Testis (tissue), 3 donors: ENCODE data around the gene ARID3A. TPM values are rescaled to one million over a fixed set of nuclear protein-coding genes. Genes with fewer than 3 reads are reported as not detected.
A peak's percentile ranks its signal among the peaks of the same experiment; 100 is the strongest.

ENCODE experiments used
- DNase-seq: peaks from one replicate; pipeline ENCODE4 v3.0.0-alpha.2; 2019
- H3K27ac ChIP-seq, 2 donors: fragments of 200-600 bp; sonication (generic); one replicate each; pipeline ENCODE4 v1.5.1; 2019
- H3K27me3 ChIP-seq: fragments of 200-600 bp; sonication (generic); one replicate; pipeline ENCODE4 v1.5.1; 2019
- H3K36me3 ChIP-seq: fragments of 200-600 bp; sonication (generic); one replicate; pipeline ENCODE4 v1.5.1; 2017; ENCODE audit warnings: low read depth; ENCODE audit errors: missing control alignments
- H3K4me1 ChIP-seq: fragments of 200-600 bp; sonication (generic); one replicate; pipeline ENCODE4 v1.5.1; 2019
- H3K4me3 ChIP-seq, 2 donors: fragments of 200-600 bp; sonication (generic); one replicate each; pipeline ENCODE4 v1.5.1; 2017 to 2019
- H3K9me3 ChIP-seq: fragments of 200-600 bp; sonication (generic); one replicate; pipeline ENCODE4 v1.5.1; 2017
- CTCF ChIP-seq, 3 experiments: fragments of 450-650 bp in 2 of 3; fragments of 200-600 bp in 1 of 3; sonication (generic) in 1 of 3; IDR thresholded peaks; one replicate each; pipeline ENCODE4 v1.5.1; 2016 to 2019; ENCODE audit warnings: antibody characterized with exemption in 3 of 3, mild to moderate bottlenecking in 2 of 3, moderate library complexity in 1 of 3
- POLR2A ChIP-seq: fragments of 450-650 bp; IDR thresholded peaks from one replicate; pipeline ENCODE4 v1.6.1; 2017; ENCODE audit warnings: antibody characterized with exemption, mild to moderate bottlenecking, moderate library complexity
- WGBS, 2 donors: methylation state at CpG; one replicate each; pipeline ENCODE4 v1.1.5; 2018; 5-methylcytosine and 5-hydroxymethylcytosine counted together
- intact Hi-C: fragments of 100-400 bp; cut with DNase I; formaldehyde crosslinking; loops from one replicate; pipeline ENCODE4 v1.15.1; 2023; ENCODE audit warnings: low total_unique reads
- polyA plus RNA-seq: library from polyadenylated mRNA; stranded (reverse); fragments of 350-450 nt; fragmentation: Illumina TruSeq; extraction: RNeasy Lipid Tissue Mini Kit (QIAGEN cat#74804); gene quantifications from one replicate; pipeline ENCODE4 v1.2.3, GENCODE V29; 2014; ENCODE audit warnings: low read depth, low replicate concordance; ENCODE audit not compliant: insufficient read depth
- total RNA-seq, 2 donors: library from RNA; depleted of rRNA; stranded (reverse); fragments of >200 nt; gene quantifications; one replicate each; pipeline ENCODE4 v1.2.3, GENCODE V29; 2016

Gene ARID3A
- total and polyA plus RNA-seq, 3 donors from 2014 or later: 15.3 to 38.2 (median 26.5) TPM

GRCh38 chr19:986083-986482 is 60.2 kb downstream of the ARID3A start:
- no peak overlapping the region for H3K27ac ChIP-seq
- no peak overlapping the region for H3K4me3 ChIP-seq
- intact Hi-C loops: no loop called here
- H3K4me1 ChIP-seq: peaks cover 14% of the 10 kb centered on the region
- no peak for DNase-seq
- H3K27me3 ChIP-seq: no peaks in the 10 kb centered on the region
- 90 to 94% methylated on average over 9 to 14 of the region's 14 CpGs for WGBS, 2 donors
- no peaks in the 10 kb centered on the region for H3K36me3 ChIP-seq
- H3K9me3 ChIP-seq: no peaks in the 10 kb centered on the region
- TF ChIP-seq POLR2A: no peak
- TF ChIP-seq CTCF (IDR thresholded peaks at IDR 0.05): no peak

GRCh38 chr19:988081-988480 is 62.2 kb downstream of the ARID3A start:
- peaks cover 14% of the 10 kb centered on the region for H3K4me1 ChIP-seq
- no peak for DNase-seq
- no peak overlapping the region for H3K4me3 ChIP-seq
- no peaks in the 10 kb centered on the region for H3K27me3 ChIP-seq
- intact Hi-C loops: no loop called here
- no peaks in the 10 kb centered on the region for H3K36me3 ChIP-seq
- 77 to 90% methylated on average over 2 to 14 of the region's 14 CpGs for WGBS, 2 donors
- TF ChIP-seq POLR2A (no peak), CTCF (IDR thresholded peaks at IDR 0.05) (no peak)
- no peaks in the 10 kb centered on the region for H3K9me3 ChIP-seq
- no peak overlapping the region for H3K27ac ChIP-seq

- no peak overlapping the region for H3K27ac ChIP-seq
- no peaks in the 10 kb centered on the region for H3K27me3 ChIP-seq
- H3K4me3 ChIP-seq: no peak overlapping the region
- no peak for TF ChIP-seq CTCF (IDR thresholded peaks at IDR 0.05)
- TF ChIP-seq POLR2A: no peak
- intact Hi-C loops: no loop called here
- H3K36me3 ChIP-seq: no peaks in the 10 kb centered on the region
- no peak for DNase-seq
- WGBS, 2 donors: 88 to 90% methylated on average over 10 to 15 of the region's 15 CpGs
- peaks cover 14% of the 10 kb centered on the region for H3K4me1 ChIP-seq
- H3K9me3 ChIP-seq: no peaks in the 10 kb centered on the region
Measured at GRCh38 chr19:988510-988909, 62.7 kb downstream of the ARID3A start.

- Histone ChIP-seq H3K4me3 (no peak overlapping the region), H3K27ac (no peak overlapping the region), H3K27me3 (no peaks in the 10 kb centered on the region), H3K4me1 (peaks cover 9% of the 10 kb centered on the region), H3K9me3 (no peaks in the 10 kb centered on the region), H3K36me3 (no peaks in the 10 kb centered on the region)
- TF ChIP-seq CTCF (IDR thresholded peaks at IDR 0.05) (no peak), POLR2A (no peak)
- DNase-seq: no peak
- 85 to 87% methylated on average over 9 to 25 of the region's 25 CpGs for whole genome bisulfite sequencing, 2 donors
- intact Hi-C loops: no loop called here
Measured at GRCh38 chr19:989381-990081, 63.7 kb downstream of the ARID3A start.

GRCh38 chr19:990119-990571 is 64.3 kb downstream of the ARID3A start:
- H3K36me3 ChIP-seq: no peaks in the 10 kb centered on the region
- 41 to 45% methylated on average over 9 to 26 of the region's 27 CpGs for WGBS, 2 donors
- H3K27ac ChIP-seq: no peak overlapping the region
- H3K9me3 ChIP-seq: no peaks in the 10 kb centered on the region
- intact Hi-C loops: no loop called here
- H3K27me3 ChIP-seq: no peaks in the 10 kb centered on the region
- peak; percentile 58 for DNase-seq
- TF ChIP-seq POLR2A (no peak), CTCF (IDR thresholded peaks at IDR 0.05) (no peak)
- H3K4me3 ChIP-seq: no peak overlapping the region
- H3K4me1 ChIP-seq: peaks cover 9% of the 10 kb centered on the region
